Smooth muscle cell (in vitro differentiated cells): ENCODE results near the gene MFNG. TPM values are rescaled to one million over a fixed set of nuclear protein-coding genes. Genes with fewer than 3 reads are reported as not detected.
A peak's percentile ranks its signal among the peaks of the same experiment; 100 is the strongest.

ENCODE experiments used
- DNase-seq: peaks from one replicate; lab custom pipeline; 2025; ENCODE audit not compliant: unreplicated experiment; lab: John Stamatoyannopoulos, UW
- H2AFZ ChIP-seq: fragments of 200-600 bp; sonication (generic); 2 replicates; pipeline ENCODE4 v1.6.0; 2016; ENCODE audit warnings: antibody characterized with exemption, low read depth, mild to moderate bottlenecking
- H3F3A ChIP-seq: fragments of 200-600 bp; sonication (generic); 2 replicates; pipeline ENCODE4 v1.6.0; 2017; ENCODE audit warnings: antibody characterized with exemption, low read depth
- H3K27ac ChIP-seq: fragments of 200-600 bp; sonication (generic); 2 replicates; pipeline ENCODE4 v1.5.1; 2016; ENCODE audit warnings: low read depth, mild to moderate bottlenecking
- H3K27me3 ChIP-seq: fragments of 200-600 bp; sonication (generic); 2 replicates; pipeline ENCODE4 v1.6.1; 2016; ENCODE audit warnings: low read depth, mild to moderate bottlenecking
- H3K36me3 ChIP-seq: fragments of 200-600 bp; sonication (generic); 2 replicates; pipeline ENCODE4 v1.5.1; 2016; ENCODE audit warnings: low read depth
- H3K4me1 ChIP-seq: fragments of 200-600 bp; sonication (generic); 2 replicates; pipeline ENCODE4 v1.5.1; 2016; ENCODE audit warnings: low read depth
- H3K4me2 ChIP-seq: fragments of 200-600 bp; sonication (generic); 2 replicates; pipeline ENCODE4 v1.6.0; 2016; ENCODE audit warnings: mild to moderate bottlenecking
- H3K4me3 ChIP-seq: fragments of 200-600 bp; sonication (generic); 2 replicates; pipeline ENCODE4 v1.5.1; 2016; ENCODE audit warnings: mild to moderate bottlenecking
- H3K79me2 ChIP-seq: fragments of 200-600 bp; sonication (generic); 2 replicates; pipeline ENCODE4 v1.6.0; 2016; ENCODE audit warnings: low read depth, mild to moderate bottlenecking
- H3K9ac ChIP-seq: fragments of 200-600 bp; sonication (generic); 2 replicates; pipeline ENCODE4 v1.6.0; 2016; ENCODE audit warnings: low read depth
- H3K9me3 ChIP-seq: fragments of 200-600 bp; sonication (generic); replicated peaks from 2 replicates; pipeline ENCODE4 v1.5.1; 2016; ENCODE audit warnings: low read depth
- H4K20me1 ChIP-seq: fragments of 200-600 bp; sonication (generic); 2 replicates; pipeline ENCODE4 v1.6.0; 2016; ENCODE audit warnings: low read depth
- WGBS: methylation state at CpG from one replicate; pipeline ENCODE4 v1.1.7; 2016; ENCODE audit warnings: low lambda C conversion rate; 5-methylcytosine and 5-hydroxymethylcytosine counted together
- polyA plus RNA-seq: library from polyadenylated mRNA; unstranded; fragments of >200 nt; fragmentation: Nextera tagmentation; extraction: Ambion mirVana; gene quantifications from 2 replicates; pipeline ENCODE4 v1.2.1, GENCODE V29; 2016
- total RNA-seq: library from RNA; depleted of rRNA; stranded (reverse); fragments of >200 nt; gene quantifications from 2 replicates; pipeline ENCODE4 v1.2.3, GENCODE V29; 2014
- TF ChIP-seq, protein P1 (sequence below): fragments of 200-600 bp; sonication (generic); IDR thresholded peaks from 2 replicates; pipeline ENCODE4 v1.5.1; 2017; ENCODE audit warnings: borderline replicate concordance, mild to moderate bottlenecking, antibody characterized with exemption; ENCODE audit not compliant: insufficient read depth, poor library complexity, severe bottlenecking

The MFNG gene
- total and polyA plus RNA-seq, 2 experiments from 2014 or later, result 0.40 TPM; not detected in 1

DNA sequence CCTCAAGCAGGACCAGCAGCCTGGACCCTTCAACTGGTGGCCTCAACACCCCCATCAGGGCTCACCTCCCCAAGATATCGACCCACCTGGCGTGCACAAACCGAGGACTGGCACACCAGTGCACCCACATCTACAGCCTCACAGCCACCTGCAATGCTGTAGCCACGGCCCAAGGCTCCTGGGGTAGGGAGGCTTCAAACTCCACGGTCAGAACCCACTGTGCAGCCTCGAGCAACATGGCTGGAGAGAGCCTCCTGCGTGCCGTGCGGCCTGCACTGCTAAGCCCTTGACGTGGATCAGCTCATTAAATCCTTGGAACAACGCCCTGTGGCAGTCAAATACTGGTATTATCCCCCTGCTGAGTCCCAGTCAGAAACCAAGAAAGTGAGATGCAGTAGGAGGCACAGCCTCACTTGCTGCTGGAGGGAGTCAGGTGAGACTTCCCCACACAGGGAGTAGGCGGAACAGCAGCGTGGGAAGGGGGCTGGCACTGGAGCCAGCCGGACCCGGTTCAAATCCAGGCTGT, 28.4 kb upstream of the MFNG start:
- H3K36me3 ChIP-seq, result no peaks in the 10 kb centered on the region
- H3K4me1 ChIP-seq, result peaks cover 9% of the 10 kb centered on the region
- H3K9ac ChIP-seq, result no peak overlapping the region
- H3K27me3 ChIP-seq, result no peaks in the 10 kb centered on the region
- no peak overlapping the region for H3K4me2 ChIP-seq
- H3K79me2 ChIP-seq, result no peaks in the 10 kb centered on the region
- no peak overlapping the region for H3K4me3 ChIP-seq
- peaks cover 11% of the 10 kb centered on the region for H4K20me1 ChIP-seq
- no peak overlapping the region for H2AFZ ChIP-seq
- TF ChIP-seq, protein P1, sequence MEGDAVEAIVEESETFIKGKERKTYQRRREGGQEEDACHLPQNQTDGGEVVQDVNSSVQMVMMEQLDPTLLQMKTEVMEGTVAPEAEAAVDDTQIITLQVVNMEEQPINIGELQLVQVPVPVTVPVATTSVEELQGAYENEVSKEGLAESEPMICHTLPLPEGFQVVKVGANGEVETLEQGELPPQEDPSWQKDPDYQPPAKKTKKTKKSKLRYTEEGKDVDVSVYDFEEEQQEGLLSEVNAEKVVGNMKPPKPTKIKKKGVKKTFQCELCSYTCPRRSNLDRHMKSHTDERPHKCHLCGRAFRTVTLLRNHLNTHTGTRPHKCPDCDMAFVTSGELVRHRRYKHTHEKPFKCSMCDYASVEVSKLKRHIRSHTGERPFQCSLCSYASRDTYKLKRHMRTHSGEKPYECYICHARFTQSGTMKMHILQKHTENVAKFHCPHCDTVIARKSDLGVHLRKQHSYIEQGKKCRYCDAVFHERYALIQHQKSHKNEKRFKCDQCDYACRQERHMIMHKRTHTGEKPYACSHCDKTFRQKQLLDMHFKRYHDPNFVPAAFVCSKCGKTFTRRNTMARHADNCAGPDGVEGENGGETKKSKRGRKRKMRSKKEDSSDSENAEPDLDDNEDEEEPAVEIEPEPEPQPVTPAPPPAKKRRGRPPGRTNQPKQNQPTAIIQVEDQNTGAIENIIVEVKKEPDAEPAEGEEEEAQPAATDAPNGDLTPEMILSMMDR, result no peak
- no peak for DNase-seq
- H3K27ac ChIP-seq, result no peak overlapping the region
- peaks cover 5% of the 10 kb centered on the region for H3F3A ChIP-seq
- H3K9me3 ChIP-seq, result no peaks in the 10 kb centered on the region
- 90% methylated on average over 15 of the region's 15 CpGs for WGBS

DNA sequence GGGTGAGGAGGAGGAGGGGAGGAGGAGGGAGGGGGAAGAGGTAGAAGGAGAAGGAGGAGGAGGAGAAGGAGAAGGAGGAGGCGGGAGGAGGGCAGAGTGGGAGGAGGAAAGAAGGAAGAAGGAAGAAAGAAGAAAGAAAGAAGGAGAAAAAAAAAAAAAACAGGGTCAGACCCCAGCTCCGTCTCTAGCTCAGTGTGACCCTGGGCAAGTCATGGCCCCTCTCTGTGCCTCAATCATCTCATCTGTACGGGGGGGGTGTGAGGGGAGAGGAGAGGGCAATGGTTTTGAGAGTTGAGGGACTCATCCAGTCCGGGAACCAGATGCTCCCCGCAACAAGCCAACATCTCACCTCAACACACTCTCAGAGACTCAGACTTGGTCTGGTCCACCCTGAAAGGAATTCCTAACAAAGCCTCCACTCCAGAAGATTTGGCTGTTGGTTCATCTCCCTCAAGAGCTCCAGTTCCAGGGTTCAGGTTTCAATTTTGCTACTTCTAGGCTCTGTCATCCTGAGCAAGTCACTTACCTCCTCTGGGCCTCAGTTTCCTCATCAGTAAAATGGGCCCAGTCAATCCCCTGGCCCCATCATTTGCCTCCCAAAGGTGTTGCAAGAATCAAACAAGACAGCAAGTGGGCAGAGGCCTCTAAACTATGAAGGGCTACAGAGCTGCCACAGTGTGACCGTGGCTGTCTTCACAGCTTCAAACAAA, 25.4 kb upstream of the MFNG start:
- Histone ChIP-seq H3K4me3 (no peak overlapping the region), H3K27me3 (no peaks in the 10 kb centered on the region), H3K4me1 (peaks cover 9% of the 10 kb centered on the region), H3K36me3 (no peaks in the 10 kb centered on the region), H3K4me2 (peak overlapping the region; percentile 42), H3K9ac (no peak overlapping the region), H4K20me1 (peaks cover 11% of the 10 kb centered on the region), H2AFZ (no peak overlapping the region), H3K79me2 (no peaks in the 10 kb centered on the region), H3K9me3 (no peaks in the 10 kb centered on the region), H3K27ac (peak overlapping the region; percentile 36), H3F3A (peaks cover 5% of the 10 kb centered on the region)
- TF ChIP-seq, protein P1, result no peak
- no peak for DNase-seq
- 88% methylated on average over 5 of the region's 6 CpGs for WGBS

DNA sequence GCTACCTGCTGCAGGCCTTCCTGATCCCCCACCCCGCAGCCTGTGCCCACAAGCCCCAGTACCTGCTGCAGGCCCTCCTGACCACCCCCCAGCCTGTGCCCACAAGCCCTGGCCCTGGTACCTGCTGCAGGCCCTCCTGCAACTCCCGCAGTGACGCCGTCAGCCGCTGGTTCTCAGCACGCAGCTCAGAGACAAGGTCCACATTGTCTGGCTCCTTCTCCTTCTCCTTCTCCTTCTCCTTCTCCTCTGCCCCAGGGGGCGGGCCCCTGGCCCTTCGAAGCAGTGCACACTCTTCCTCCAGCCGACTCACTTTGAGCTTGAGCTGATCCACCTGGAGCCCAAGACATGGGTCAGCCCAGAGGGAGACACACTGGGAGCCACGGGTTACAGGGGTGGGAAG, 23.9 kb upstream of the MFNG start:
- Histone ChIP-seq H3K27me3 (no peaks in the 10 kb centered on the region), H3K4me1 (peaks cover 9% of the 10 kb centered on the region), H3K36me3 (no peaks in the 10 kb centered on the region), H3K27ac (no peak overlapping the region), H3K4me2 (no peak overlapping the region), H3K79me2 (no peaks in the 10 kb centered on the region), H2AFZ (no peak overlapping the region), H3K9ac (no peak overlapping the region), H3K9me3 (no peaks in the 10 kb centered on the region), H3K4me3 (no peak overlapping the region), H4K20me1 (peaks cover 11% of the 10 kb centered on the region), H3F3A (peaks cover 5% of the 10 kb centered on the region)
- DNase-seq, result no peak
- TF ChIP-seq, protein P1, result no peak
- 88% methylated on average over 5 of the region's 10 CpGs for WGBS
